T-cell (primary cell): ENCODE results near the gene NBPF15. TPM values are rescaled to one million over a fixed set of nuclear protein-coding genes. Genes with fewer than 3 reads are reported as not detected.
A peak's percentile ranks its signal among the peaks of the same experiment; 100 is the strongest.
"Not testable (repeated sequence)": the region's sequence is repeated elsewhere in the genome, so short reads cannot be mapped to it uniquely, and the experiment has no call there.

ENCODE experiments used
- ATAC-seq, 4 experiments: fragments of 200-7000 bp in 3 of 4; fragments of 150-1000 bp in 1 of 4; cut with Tn5 transposase; replicated peaks in 1 of 4; 1 replicate in 3 of 4; 2 replicates in 1 of 4; pipeline ENCODE4 v1.10.0; 2021; ENCODE audit warnings: moderate library complexity in 3 of 4, mild to moderate bottlenecking in 2 of 4, moderate number of reproducible peaks in 1 of 4
- CTCF ChIA-PET, 2 donors: fragments of 300-600 bp; sonication (Branson Sonifier 250); formaldehyde crosslinking; loops; one replicate each; lab custom pipeline; 2022; ENCODE audit warnings: antibody characterized with exemption in 2 of 2; lab: Charles Lee
- POLR2A ChIA-PET, 2 donors: fragments of 300-600 bp; sonication (Branson Sonifier 250); formaldehyde crosslinking; loops; one replicate each; lab custom pipeline; 2022; ENCODE audit warnings: antibody characterized with exemption in 2 of 2; lab: Charles Lee
- DNase-seq, 35 experiments: peaks; one replicate each; pipeline versions ENCODE4 v3.0.0 to v3.0.0-alpha.2; 2013 to 2023
- H3K27ac ChIP-seq: one replicate; pipeline ENCODE4 v1.5.1; 2013; ENCODE audit warnings: low read length
- H3K27me3 ChIP-seq, 2 experiments: replicated peaks in 1 of 2; 1 replicate in 1 of 2; 2 replicates in 1 of 2; pipeline versions ENCODE4 v1.6.1 to v1.7.0; 2013; ENCODE audit warnings: low read length in 1 of 2, mixed read lengths in 1 of 2; ENCODE audit not compliant: control insufficient read depth in 2 of 2, insufficient read depth in 2 of 2; ENCODE audit errors: extremely low read depth in 1 of 2
- H3K36me3 ChIP-seq, 2 donors: 1 replicate in 1 of 2; 2 replicates in 1 of 2; pipeline versions ENCODE4 v1.6.1 to v1.7.0; 2013; ENCODE audit warnings: low read length in 1 of 2; ENCODE audit not compliant: control insufficient read depth in 2 of 2, insufficient read depth in 1 of 2; ENCODE audit errors: extremely low read depth in 1 of 2
- H3K4me1 ChIP-seq, 2 experiments: 1 replicate in 1 of 2; 2 replicates in 1 of 2; pipeline versions ENCODE4 v1.6.1 to v1.7.0; 2013; ENCODE audit warnings: low read length in 2 of 2, mixed read lengths in 1 of 2; ENCODE audit not compliant: insufficient read depth in 2 of 2, control insufficient read depth in 1 of 2; ENCODE audit errors: extremely low read depth in 1 of 2
- H3K4me3 ChIP-seq, 2 donors: 1 replicate in 1 of 2; 2 replicates in 1 of 2; pipeline versions ENCODE4 v1.5.1 to v1.7.0; 2013; ENCODE audit warnings: mild to moderate bottlenecking in 2 of 2, low read length in 1 of 2, moderate library complexity in 1 of 2; ENCODE audit not compliant: control insufficient read depth in 1 of 2; ENCODE audit errors: extremely low read depth in 1 of 2
- H3K9me3 ChIP-seq: 2 replicates; pipeline ENCODE4 v1.7.0; 2013
- H3K27ac Mint-ChIP-seq, 2 donors: one replicate each; pipeline ENCODE4 v1.8.0; 2020 to 2021; ENCODE audit warnings: mild to moderate bottlenecking in 2 of 2, mixed read lengths in 2 of 2
- H3K27me3 Mint-ChIP-seq, 2 donors: one replicate each; pipeline ENCODE4 v1.8.0; 2021 to 2022; ENCODE audit warnings: mixed read lengths in 2 of 2
- H3K36me3 Mint-ChIP-seq: one replicate; pipeline ENCODE4 v1.8.0; 2021; ENCODE audit warnings: mixed read lengths
- H3K4me1 Mint-ChIP-seq, 3 donors: one replicate each; pipeline ENCODE4 v1.8.0; 2020 to 2022; ENCODE audit warnings: mixed read lengths in 3 of 3, mild to moderate bottlenecking in 1 of 3
- H3K4me3 Mint-ChIP-seq, 3 donors: one replicate each; pipeline ENCODE4 v1.8.0; 2020 to 2022; ENCODE audit warnings: mild to moderate bottlenecking in 3 of 3, mixed read lengths in 3 of 3, moderate library complexity in 3 of 3
- H3K9me3 Mint-ChIP-seq, 3 donors: one replicate each; pipeline ENCODE4 v1.8.0; 2020 to 2022; ENCODE audit warnings: mixed read lengths in 3 of 3
- WGBS: methylation state at CpG from one replicate; pipeline ENCODE4 v1.1.5; 2013; ENCODE audit warnings: missing lambda C conversion rate; ENCODE audit not compliant: insufficient coverage; 5-methylcytosine and 5-hydroxymethylcytosine counted together
- total RNA-seq, 35 experiments: library from RNA in 6 of 35; stranded (reverse) in 6 of 35; fragments of 120-200 nt in 1 of 35; gene quantifications; one replicate each; pipeline versions ENCODE4 v1.2.1 to v1.2.4 and lab custom pipeline; 2013 to 2026

NBPF15 gene
- total RNA-seq = 100 to 1,000 TPM in 4 of 5 donors, 10 to 100 TPM in 1; 84.7 to 178 (median 149) TPM
- 78.3 TPM for total RNA-seq (2013)
- total RNA-seq (lab: John Stamatoyannopoulos, UW) = 16.3 to 156 (median 80.4) reads per million in 29 experiments

GRCh38 chr1:144461136-144461759 lies at the start of gene NBPF15:
Gene NBPF15, minus strand, starts transcription at chr1:144461669. Its CDS starts 21,666 bp downstream, at chr1:144440003.
- POLR2A ChIA-PET, H3K36me3 Mint-ChIP-seq, H3K4me1 Mint-ChIP-seq, H3K9me3 Mint-ChIP-seq, H3K27ac ChIP-seq, H3K27me3 ChIP-seq, CTCF ChIA-PET, H3K4me1 ChIP-seq, H3K36me3 ChIP-seq, H3K27me3 Mint-ChIP-seq, H3K9me3 ChIP-seq: not testable (repeated sequence)
- ATAC-seq (peak; percentile 95 to 97 (median 96)), DNase-seq (peak in 34 of 35 experiments; percentile 26 to 73 (median 61))
- Mint-ChIP-seq H3K27ac (peak within 1 kb of the TSS; percentile 72 to 86), H3K4me3 (peak within 1 kb of the TSS; percentile 84 to 96 (median 90))
- peak within 1 kb of the TSS; percentile 23 to 52 for H3K4me3 ChIP-seq
- under 1% methylated on average over 23 of the region's 71 CpGs for WGBS

DNA sequence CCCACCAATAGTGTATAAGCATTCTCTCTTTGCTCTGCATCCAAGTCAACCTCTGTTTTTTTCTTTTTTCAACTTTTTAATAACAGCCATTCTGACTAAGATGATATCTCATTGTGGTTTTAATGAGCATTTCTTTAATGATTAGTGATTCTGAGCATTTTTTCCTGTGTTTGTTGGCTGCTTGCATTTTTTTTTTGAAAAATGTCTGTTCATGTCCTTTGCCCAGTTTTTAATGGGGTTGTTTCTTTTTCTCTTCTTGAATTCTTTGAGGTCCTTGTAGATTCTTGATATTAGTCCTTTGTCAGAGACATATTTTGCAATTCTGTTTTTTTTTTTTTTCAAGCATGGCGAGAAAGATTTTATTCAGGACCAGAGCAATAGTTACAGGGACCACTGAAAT lies 35.0 kb upstream of the NBPF15 start:
- H3K4me1 Mint-ChIP-seq, CTCF ChIA-PET, H3K9me3 ChIP-seq, H3K4me1 ChIP-seq, DNase-seq, H3K27me3 Mint-ChIP-seq, H3K4me3 Mint-ChIP-seq, H3K36me3 ChIP-seq, H3K27ac Mint-ChIP-seq, ATAC-seq, POLR2A ChIA-PET, H3K36me3 Mint-ChIP-seq, H3K4me3 ChIP-seq, H3K27ac ChIP-seq, H3K9me3 Mint-ChIP-seq, H3K27me3 ChIP-seq: not testable (repeated sequence)
- WGBS = no CpG with 5 or more reads among the region's 1 CpG

DNA sequence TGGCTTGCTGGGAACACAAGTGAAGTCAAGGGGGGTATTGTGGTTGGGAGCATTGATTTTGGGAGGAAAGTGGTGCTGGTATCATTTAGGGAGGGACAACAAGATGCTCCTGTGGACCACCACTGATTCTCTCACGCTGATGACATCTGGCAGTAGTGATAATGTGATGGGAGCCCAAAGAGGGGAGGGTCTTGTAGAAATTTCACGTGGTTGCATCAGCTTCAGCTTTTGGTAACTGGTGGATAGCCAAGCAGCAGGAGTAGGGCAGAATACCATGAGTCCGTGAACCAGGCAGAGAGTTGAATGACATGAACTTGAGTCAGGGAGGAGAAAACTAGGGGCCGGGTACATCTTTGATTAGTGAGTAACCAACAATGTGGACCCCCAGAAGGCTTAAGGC lies 32.7 kb upstream of the NBPF15 start:
- H3K36me3 ChIP-seq, H3K27ac ChIP-seq, H3K4me1 ChIP-seq, DNase-seq, H3K4me3 Mint-ChIP-seq, ATAC-seq, H3K27ac Mint-ChIP-seq, POLR2A ChIA-PET, H3K27me3 ChIP-seq, H3K4me3 ChIP-seq, H3K36me3 Mint-ChIP-seq, H3K9me3 ChIP-seq, H3K27me3 Mint-ChIP-seq, H3K4me1 Mint-ChIP-seq, H3K9me3 Mint-ChIP-seq, CTCF ChIA-PET: not testable (repeated sequence)
- WGBS = no CpG with 5 or more reads among the region's 4 CpGs

DNA sequence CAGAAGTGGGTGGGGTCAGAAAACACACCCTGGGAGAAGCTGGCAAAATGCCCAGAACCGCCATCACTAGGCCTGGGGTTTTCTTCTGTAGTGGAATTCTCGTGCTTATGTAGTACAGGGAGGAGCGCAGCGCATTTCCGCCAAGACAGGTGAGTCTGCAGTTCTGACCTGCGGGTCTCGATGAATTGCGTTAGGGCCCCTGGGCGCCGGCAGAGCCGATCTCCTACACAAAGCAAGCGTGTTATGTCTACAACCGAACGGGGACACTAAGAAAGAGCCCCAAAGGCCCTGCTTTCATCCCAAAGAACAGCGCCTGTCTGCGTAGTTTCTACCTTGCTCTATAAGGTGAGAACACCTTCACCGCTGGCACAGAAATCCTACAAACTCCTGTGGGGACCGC lies 28.9 kb upstream of the NBPF15 start:
- Mint-ChIP-seq H3K27ac (peak overlapping the region in 1 of 2 donors; percentile 66), H3K4me3 (peak overlapping the region in 2 of 3 donors; percentile 31 to 74)
- H3K4me1 ChIP-seq, H3K9me3 Mint-ChIP-seq, H3K27ac ChIP-seq, H3K36me3 Mint-ChIP-seq, H3K36me3 ChIP-seq, H3K4me3 ChIP-seq, CTCF ChIA-PET, H3K27me3 ChIP-seq, H3K4me1 Mint-ChIP-seq, H3K27me3 Mint-ChIP-seq, H3K9me3 ChIP-seq, POLR2A ChIA-PET: not testable (repeated sequence)
- peak in 27 of 35 experiments; percentile 0 to 33 (median 3) for DNase-seq
- no CpG with 5 or more reads among the region's 18 CpGs for WGBS
- peak in 3 of 4 experiments; percentile 35 to 60 (median 52) for ATAC-seq

GRCh38 chr1:144487002-144487401 lies 25.5 kb upstream of the NBPF15 start:
- ATAC-seq, POLR2A ChIA-PET, DNase-seq: not testable (repeated sequence)

GRCh38 chr1:144485048-144485993 lies 23.9 kb upstream of the NBPF15 start:
- H3K27ac Mint-ChIP-seq, H3K36me3 ChIP-seq, H3K4me3 ChIP-seq, H3K4me1 ChIP-seq, H3K27me3 Mint-ChIP-seq, CTCF ChIA-PET, H3K9me3 Mint-ChIP-seq, H3K36me3 Mint-ChIP-seq, H3K27me3 ChIP-seq, H3K4me1 Mint-ChIP-seq, DNase-seq, H3K4me3 Mint-ChIP-seq, H3K9me3 ChIP-seq, H3K27ac ChIP-seq, POLR2A ChIA-PET: not testable (repeated sequence)
- WGBS = no CpG with 5 or more reads among the region's 15 CpGs
- peak in 1 of 4 experiments; percentile 44 for ATAC-seq

More at GRCh38 chr1:144487002-144487401, 25.5 kb upstream of the NBPF15 start:
- H3K4me3 ChIP-seq, H3K27ac Mint-ChIP-seq, H3K9me3 Mint-ChIP-seq, H3K4me1 ChIP-seq, H3K27me3 ChIP-seq, H3K36me3 ChIP-seq, H3K4me1 Mint-ChIP-seq, H3K4me3 Mint-ChIP-seq, H3K27ac ChIP-seq, H3K36me3 Mint-ChIP-seq, H3K27me3 Mint-ChIP-seq, CTCF ChIA-PET, H3K9me3 ChIP-seq: not testable (repeated sequence)
- no CpG with 5 or more reads among the region's 2 CpGs for WGBS
